Transverse colon (tissue), 4 donors: ENCODE results near the gene ORM1. TPM values are rescaled to one million over a fixed set of nuclear protein-coding genes. Genes with fewer than 3 reads are reported as not detected.
A peak's percentile ranks its signal among the peaks of the same experiment; 100 is the strongest.

Experiments
- DNase-seq: peaks from one replicate; pipeline ENCODE4 v3.0.0-alpha.2; 2019
- H3K27ac ChIP-seq, 4 donors: fragments of 200-600 bp; sonication (generic); 2 replicates each; pipeline ENCODE4 v1.5.1; 2016 to 2018; ENCODE audit warnings: inconsistent platforms in 4 of 4
- H3K27me3 ChIP-seq: fragments of 200-600 bp; sonication (generic); 2 replicates; pipeline ENCODE4 v1.5.1; 2017; ENCODE audit warnings: inconsistent platforms
- H3K36me3 ChIP-seq, 4 donors: fragments of 200-600 bp; sonication (generic); 2 replicates each; pipeline ENCODE4 v1.5.1; 2017 to 2019; ENCODE audit warnings: inconsistent platforms in 4 of 4
- H3K4me1 ChIP-seq, 4 donors: fragments of 200-600 bp; sonication (generic); 2 replicates each; pipeline ENCODE4 v1.5.1; 2017 to 2020; ENCODE audit warnings: inconsistent platforms in 4 of 4
- H3K4me3 ChIP-seq, 4 donors: fragments of 200-600 bp; sonication (generic); 1 replicate in 1 of 4; 2 replicates in 3 of 4; pipeline versions ENCODE4 v1.5.1 to v1.6.1; 2017 to 2019; ENCODE audit warnings: inconsistent platforms in 4 of 4
- H3K9me3 ChIP-seq, 2 donors: fragments of 200-600 bp; sonication (generic); 2 replicates each; pipeline ENCODE4 v1.5.1; 2017 to 2019; ENCODE audit warnings: inconsistent platforms in 2 of 2
- CTCF ChIP-seq, 5 experiments: fragments of 200-600 bp in 3 of 5; fragments of 450-650 bp in 2 of 5; sonication (generic) in 3 of 5; IDR thresholded peaks; 1 replicate in 2 of 5; 2 replicates in 3 of 5; pipeline ENCODE4 v1.5.1; 2016 to 2017; ENCODE audit warnings: antibody characterized with exemption in 5 of 5, inconsistent platforms in 3 of 5, mild to moderate bottlenecking in 2 of 5, moderate library complexity in 1 of 5
- EP300 ChIP-seq: sonication (generic); formaldehyde crosslinking; IDR thresholded peaks from one replicate; pipeline ENCODE4 v1.6.1; 2017; ENCODE audit warnings: antibody characterized with exemption, low read depth
- POLR2A ChIP-seq: fragments of 450-650 bp; IDR thresholded peaks from one replicate; pipeline ENCODE4 v1.6.1; 2016; ENCODE audit warnings: antibody characterized with exemption, mild to moderate bottlenecking, moderate library complexity
- POLR2AphosphoS5 ChIP-seq, 3 donors: sonication (generic); formaldehyde crosslinking; IDR thresholded peaks; one replicate each; pipeline ENCODE4 v1.6.1; 2016; ENCODE audit warnings: antibody characterized with exemption in 3 of 3
- WGBS, 2 donors: methylation state at CpG; one replicate each; pipeline ENCODE4 v1.1.5; 2018; ENCODE audit warnings: low coverage in 1 of 2; 5-methylcytosine and 5-hydroxymethylcytosine counted together
- in situ Hi-C, 4 donors: fragments of 200-750 bp; cut with MboI; loops; one replicate each; pipeline versions ENCODE4 v1.15.0 to v1.15.1; 2017; ENCODE audit warnings: low sequenced_read_pairs in 3 of 4, low pct_ligation_motif_present in 1 of 4, low pct_unique_long_range_greater_than_20kb in 1 of 4
- intact Hi-C: fragments of 100-400 bp; cut with DNase I; formaldehyde crosslinking; loops from one replicate; pipeline ENCODE4 v1.15.1; 2023; ENCODE audit warnings: low total_unique reads
- total RNA-seq, 4 donors: library from RNA; depleted of rRNA; stranded (reverse); fragments of >200 nt; gene quantifications; one replicate each; pipeline ENCODE4 v1.1.0, GENCODE V29; 2016

The ORM1 gene
- total RNA-seq, 4 donors from 2014 or later, result not detected

- H3K36me3 ChIP-seq, result peaks cover 0 to 64% (median 30%) of the 10 kb centered on the region in 4 donors
- no peaks in the 10 kb centered on the region for H3K9me3 ChIP-seq
- H3K4me3 ChIP-seq, result no peak overlapping the region
- DNase-seq, result no peak
- H3K4me1 ChIP-seq, result peaks cover 4 to 32% (median 13%) of the 10 kb centered on the region in 4 donors
- TF ChIP-seq POLR2A, result no peak
- TF ChIP-seq POLR2AphosphoS5 (IDR thresholded peaks at IDR 0.05), result no peak
- no peak for TF ChIP-seq CTCF (IDR thresholded peaks at IDR 0.05)
- TF ChIP-seq EP300, result no peak
- H3K27me3 ChIP-seq, result no peaks in the 10 kb centered on the region
- 93% methylated on average over 12 of the region's 12 CpGs; no CpG with 5 or more reads in 1 of the 2 donors for WGBS, 2 donors
- in situ Hi-C loops, result no loop called here
- H3K27ac ChIP-seq, result no peak overlapping the region
- intact Hi-C loops, result no loop called here
Observed at GRCh38 chr9:114362394-114362793, 39.5 kb downstream of the ORM1 start.

GRCh38 chr9:114363424-114363823 is 40.5 kb downstream of the ORM1 start:
- WGBS, 2 donors, result 20 to 60% methylated on average over 1 to 2 of the region's 2 CpGs
- intact Hi-C loops, result no loop called here

DNA sequence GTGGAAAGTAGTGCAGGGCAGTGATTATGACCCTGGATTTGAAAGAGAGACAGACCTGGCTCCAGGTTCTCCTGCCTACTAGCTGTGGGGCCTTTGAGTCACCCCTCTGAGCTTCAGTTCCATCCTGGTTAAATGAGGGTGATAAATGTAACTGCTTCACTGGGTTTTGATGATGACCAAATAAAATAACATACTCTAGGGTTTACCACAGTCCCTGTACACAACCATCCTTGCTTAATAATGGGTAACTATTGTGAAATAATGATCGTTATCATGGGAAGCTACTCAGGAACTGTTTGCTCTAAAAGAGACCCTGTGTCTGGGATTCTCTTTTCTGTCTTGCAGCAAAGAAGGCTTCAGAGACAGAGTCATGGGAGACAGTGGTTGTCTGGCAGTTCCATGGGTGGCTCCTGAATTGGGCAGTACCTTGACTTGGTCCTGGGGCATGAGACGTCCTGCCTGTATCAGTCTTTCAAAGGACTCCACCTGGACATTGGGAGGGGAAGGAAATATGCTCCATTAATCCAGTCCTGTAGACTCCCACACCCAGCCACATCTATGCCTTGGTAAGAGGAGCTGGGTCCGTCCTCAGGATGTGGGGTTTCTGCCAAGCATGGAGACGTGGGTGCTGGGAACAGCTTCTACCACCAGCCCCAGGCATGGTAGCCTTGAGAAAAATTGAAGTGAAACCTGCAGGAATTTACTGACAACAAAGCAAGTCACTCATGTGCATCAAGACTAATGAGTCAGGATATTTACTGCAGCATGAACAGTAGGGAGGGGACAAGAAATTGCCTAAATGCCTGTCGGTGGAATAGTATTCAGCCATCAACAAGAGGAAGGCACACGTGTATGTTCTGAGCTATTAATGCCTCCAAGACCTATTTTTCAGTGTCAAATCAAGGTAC is 41.5 kb downstream of the ORM1 start:
- WGBS, 2 donors, result 61 to 90% methylated on average over 2 to 6 of the region's 6 CpGs
- no peaks in the 10 kb centered on the region for H3K9me3 ChIP-seq
- no peak for DNase-seq
- no peak overlapping the region for H3K4me3 ChIP-seq
- H3K27me3 ChIP-seq, result no peaks in the 10 kb centered on the region
- peaks cover 0 to 47% (median 22%) of the 10 kb centered on the region in 4 donors for H3K36me3 ChIP-seq
- H3K27ac ChIP-seq, result peak overlapping the region; percentile 41 to 77 (median 42)
- TF ChIP-seq POLR2A (no peak), POLR2AphosphoS5 (IDR thresholded peaks at IDR 0.05) (peak in 1 of 3 donors; percentile 37), EP300 (no peak), CTCF (IDR thresholded peaks at IDR 0.05) (no peak)
- intact Hi-C loops, result no loop called here
- in situ Hi-C loops, result no loop called here
- peaks cover 4 to 45% (median 13%) of the 10 kb centered on the region in 4 donors for H3K4me1 ChIP-seq

More at GRCh38 chr9:114363424-114363823, 40.5 kb downstream of the ORM1 start:
- Histone ChIP-seq H3K36me3 (peaks cover 0 to 54% (median 26%) of the 10 kb centered on the region in 4 donors), H3K27me3 (no peaks in the 10 kb centered on the region), H3K4me3 (no peak overlapping the region), H3K4me1 (peaks cover 4 to 43% (median 13%) of the 10 kb centered on the region in 4 donors), H3K27ac (peak overlapping the region in 3 of 4 donors; percentile 41 to 77 (median 42)), H3K9me3 (no peaks in the 10 kb centered on the region)
- in situ Hi-C loops, result no loop called here
- TF ChIP-seq CTCF (IDR thresholded peaks at IDR 0.05) (no peak), POLR2AphosphoS5 (IDR thresholded peaks at IDR 0.05) (no peak), EP300 (no peak), POLR2A (no peak)
- DNase-seq, result no peak

- peaks cover 4 to 46% (median 13%) of the 10 kb centered on the region in 4 donors for H3K4me1 ChIP-seq
- peak overlapping the region in 3 of 4 donors; percentile 63 to 77 (median 70) for H3K27ac ChIP-seq
- intact Hi-C loops, result no loop called here
- no peak for TF ChIP-seq POLR2AphosphoS5 (IDR thresholded peaks at IDR 0.05)
- TF ChIP-seq CTCF (IDR thresholded peaks at IDR 0.05), result no peak
- no peak for TF ChIP-seq EP300
- no peak for TF ChIP-seq POLR2A
- WGBS, 2 donors, result 89 to 90% methylated on average over 2 of the region's 2 CpGs
- H3K36me3 ChIP-seq, result peaks cover 0 to 39% (median 19%) of the 10 kb centered on the region in 4 donors
- no peaks in the 10 kb centered on the region for H3K27me3 ChIP-seq
- H3K4me3 ChIP-seq, result no peak overlapping the region
- no peak for DNase-seq
- in situ Hi-C loops, result no loop called here
- H3K9me3 ChIP-seq, result no peaks in the 10 kb centered on the region
Observed at GRCh38 chr9:114365194-114365593, 42.3 kb downstream of the ORM1 start.
